Neural crest cell (in vitro differentiated cells): Measurements from ENCODE around the gene NIM1K. TPM values are rescaled to one million over a fixed set of nuclear protein-coding genes. Genes with fewer than 3 reads are reported as not detected.
"Not testable (repeated sequence)": the region's sequence is repeated elsewhere in the genome, so short reads cannot be mapped to it uniquely, and the experiment has no call there.

Experiments used
- DNase-seq: peaks from one replicate; pipeline ENCODE4 v3.0.0; 2021; ENCODE audit warnings: low read depth, mixed read lengths, low spot score
- H3K27ac Mint-ChIP-seq: one replicate; pipeline ENCODE4 v1.8.0; 2021; ENCODE audit warnings: mild to moderate bottlenecking, mixed read lengths; ENCODE audit not compliant: unreplicated experiment
- H3K27me3 Mint-ChIP-seq: 2 replicates; pipeline ENCODE4 v1.8.0; 2021; ENCODE audit warnings: low read depth, mild to moderate bottlenecking, mixed read lengths
- H3K36me3 Mint-ChIP-seq: 2 replicates; pipeline ENCODE4 v1.8.0; 2021; ENCODE audit warnings: low read depth, mild to moderate bottlenecking, mixed read lengths
- H3K4me1 Mint-ChIP-seq: 2 replicates; pipeline ENCODE4 v1.8.0; 2021; ENCODE audit warnings: mixed read lengths
- H3K4me3 Mint-ChIP-seq: one replicate; pipeline ENCODE4 v1.8.0; 2021; ENCODE audit warnings: mild to moderate bottlenecking, mixed read lengths
- H3K9me3 Mint-ChIP-seq: 2 replicates; pipeline ENCODE4 v1.8.0; 2021; ENCODE audit warnings: mixed read lengths
- total RNA-seq: library from RNA; stranded (reverse); gene quantifications from 2 replicates; pipeline ENCODE4 v1.2.1, GENCODE V29; 2021
- TF ChIP-seq, protein P1 (sequence below): fragments of 200-600 bp; sonication (generic); conservative IDR thresholded peaks from 2 replicates; pipeline ENCODE4 v1.5.0; 2021; ENCODE audit warnings: antibody characterized with exemption, mild to moderate bottlenecking

NIM1K gene
- total RNA-seq, 1 donor from 2014 or later = 0.30 TPM

DNA sequence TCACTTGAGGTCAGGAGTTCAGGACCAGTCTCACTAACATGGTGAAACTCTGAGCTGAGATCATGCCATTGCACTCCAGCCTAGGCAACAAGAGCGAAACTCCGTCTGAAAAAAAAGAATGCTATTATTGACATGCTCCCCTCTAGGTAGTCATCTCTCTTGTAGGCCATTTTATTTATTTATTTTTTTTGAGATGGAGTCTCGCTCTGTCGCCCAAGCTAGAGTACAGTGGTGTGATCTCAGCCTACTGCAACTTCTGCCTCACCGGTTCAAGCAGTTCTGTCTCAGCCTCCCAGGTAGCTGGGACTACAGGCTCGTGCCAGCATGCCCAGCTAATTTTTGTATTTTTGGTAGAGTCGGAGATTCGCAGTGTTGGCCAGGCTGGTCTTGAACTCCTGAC, 20.6 kb upstream of the NIM1K start:
- DNase-seq = no peak
- TF ChIP-seq, protein P1, sequence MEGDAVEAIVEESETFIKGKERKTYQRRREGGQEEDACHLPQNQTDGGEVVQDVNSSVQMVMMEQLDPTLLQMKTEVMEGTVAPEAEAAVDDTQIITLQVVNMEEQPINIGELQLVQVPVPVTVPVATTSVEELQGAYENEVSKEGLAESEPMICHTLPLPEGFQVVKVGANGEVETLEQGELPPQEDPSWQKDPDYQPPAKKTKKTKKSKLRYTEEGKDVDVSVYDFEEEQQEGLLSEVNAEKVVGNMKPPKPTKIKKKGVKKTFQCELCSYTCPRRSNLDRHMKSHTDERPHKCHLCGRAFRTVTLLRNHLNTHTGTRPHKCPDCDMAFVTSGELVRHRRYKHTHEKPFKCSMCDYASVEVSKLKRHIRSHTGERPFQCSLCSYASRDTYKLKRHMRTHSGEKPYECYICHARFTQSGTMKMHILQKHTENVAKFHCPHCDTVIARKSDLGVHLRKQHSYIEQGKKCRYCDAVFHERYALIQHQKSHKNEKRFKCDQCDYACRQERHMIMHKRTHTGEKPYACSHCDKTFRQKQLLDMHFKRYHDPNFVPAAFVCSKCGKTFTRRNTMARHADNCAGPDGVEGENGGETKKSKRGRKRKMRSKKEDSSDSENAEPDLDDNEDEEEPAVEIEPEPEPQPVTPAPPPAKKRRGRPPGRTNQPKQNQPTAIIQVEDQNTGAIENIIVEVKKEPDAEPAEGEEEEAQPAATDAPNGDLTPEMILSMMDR = no peak

DNA sequence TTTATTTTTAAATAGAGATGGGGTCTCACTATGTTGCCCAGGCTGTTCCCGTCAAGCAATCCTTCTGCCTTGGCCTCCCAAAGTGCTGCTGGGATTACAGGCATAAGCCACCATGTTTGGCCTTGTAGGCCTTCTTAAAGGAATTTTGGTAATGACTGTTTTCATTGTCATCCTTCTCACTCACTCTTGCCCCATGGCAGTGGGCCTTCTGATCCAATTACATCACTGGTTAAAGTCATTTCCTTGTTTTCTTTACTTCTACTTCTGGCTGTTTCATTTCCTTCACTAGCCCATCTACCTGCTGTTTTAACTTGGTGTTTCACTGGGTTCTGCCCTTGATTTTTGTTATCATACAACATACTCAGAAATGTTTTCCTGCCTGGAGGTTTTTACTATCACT, 20.1 kb upstream of the NIM1K start:
- Mint-ChIP-seq H3K27me3 (no peaks in the 10 kb centered on the region), H3K4me3 (no peak overlapping the region), H3K36me3 (peaks cover 23% of the 10 kb centered on the region), H3K27ac (no peak overlapping the region), H3K9me3 (no peaks in the 10 kb centered on the region), H3K4me1 (no peaks in the 10 kb centered on the region)
- TF ChIP-seq, protein P1 = no peak
- DNase-seq = no peak

More for the DNA sequence above, 20.6 kb upstream of the NIM1K start:
- H3K27me3 Mint-ChIP-seq = no peaks in the 10 kb centered on the region
- H3K9me3 Mint-ChIP-seq = no peaks in the 10 kb centered on the region
- H3K36me3 Mint-ChIP-seq = peaks cover 25% of the 10 kb centered on the region
- H3K4me1 Mint-ChIP-seq = no peaks in the 10 kb centered on the region
- H3K4me3 Mint-ChIP-seq = no peak overlapping the region
- H3K27ac Mint-ChIP-seq = no peak overlapping the region

DNA sequence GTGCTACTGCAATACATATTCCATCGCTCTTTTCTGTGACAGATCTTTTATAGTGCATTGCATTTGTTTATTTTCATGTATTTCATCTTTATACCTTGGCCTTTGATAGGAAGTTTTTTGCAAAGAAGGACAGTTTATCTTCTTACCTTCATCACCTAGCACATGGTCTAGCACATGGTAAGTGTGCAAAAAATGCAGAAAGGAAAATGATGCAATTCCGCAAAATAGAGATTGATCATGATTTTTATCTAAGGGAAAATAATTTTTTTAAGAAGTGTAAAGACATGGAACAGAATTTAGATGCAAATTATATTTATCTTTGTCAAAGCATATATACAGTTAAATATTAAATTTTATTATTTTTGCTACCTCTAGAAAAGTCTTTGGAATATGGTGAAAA, 19.2 kb upstream of the NIM1K start:
- no peak overlapping the region for H3K4me3 Mint-ChIP-seq
- H3K9me3 Mint-ChIP-seq = no peaks in the 10 kb centered on the region
- no peaks in the 10 kb centered on the region for H3K27me3 Mint-ChIP-seq
- no peak for DNase-seq
- TF ChIP-seq, protein P1 = no peak
- H3K4me1 Mint-ChIP-seq = no peaks in the 10 kb centered on the region
- no peak overlapping the region for H3K27ac Mint-ChIP-seq
- peaks cover 29% of the 10 kb centered on the region for H3K36me3 Mint-ChIP-seq

DNA sequence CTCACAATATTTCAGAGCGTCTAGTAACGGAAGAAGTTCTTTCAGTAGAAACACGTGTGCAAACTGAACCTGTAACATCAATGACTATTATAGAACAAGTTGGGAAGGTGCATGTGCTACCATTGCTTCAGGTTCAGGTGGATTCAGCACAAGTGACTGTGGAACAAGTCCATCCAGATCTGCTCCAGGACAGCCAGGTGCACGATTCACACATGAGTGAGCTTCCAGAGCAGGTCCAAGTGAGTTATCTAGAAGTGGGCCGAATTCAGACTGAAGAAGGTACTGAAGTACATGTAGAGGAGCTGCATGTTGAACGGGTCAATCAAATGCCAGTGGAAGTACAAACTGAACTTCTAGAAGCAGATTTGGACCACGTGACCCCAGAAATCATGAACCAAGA, 17.4 kb upstream of the NIM1K start:
- Mint-ChIP-seq H3K9me3 (no peaks in the 10 kb centered on the region), H3K27ac (no peak overlapping the region), H3K4me1 (no peaks in the 10 kb centered on the region), H3K36me3 (peaks cover 23% of the 10 kb centered on the region), H3K27me3 (no peaks in the 10 kb centered on the region), H3K4me3 (no peak overlapping the region)
- TF ChIP-seq, protein P1 = no peak
- no peak for DNase-seq

DNA sequence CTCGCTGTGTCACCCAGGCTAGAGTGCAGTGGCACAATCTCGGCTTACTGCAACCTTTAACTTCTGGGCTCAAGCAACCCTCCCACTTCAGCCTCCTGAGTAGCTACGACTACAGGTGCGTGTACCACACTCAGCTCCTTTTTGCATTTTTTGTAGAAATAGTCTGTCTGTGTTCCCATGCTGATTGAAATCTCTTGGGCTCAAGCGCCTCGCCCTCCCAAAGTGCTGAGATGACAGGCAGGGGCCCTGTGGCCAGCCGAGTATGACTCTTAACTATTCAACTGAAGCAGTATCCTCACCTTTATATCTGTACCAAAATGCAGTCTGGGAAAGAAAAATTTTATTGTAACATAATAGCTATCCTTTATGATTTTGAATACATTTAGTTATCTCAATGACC, 12.2 kb upstream of the NIM1K start:
- no peak for DNase-seq
- Mint-ChIP-seq H3K36me3 (peaks cover 11% of the 10 kb centered on the region), H3K4me1 (no peaks in the 10 kb centered on the region), H3K27me3 (no peaks in the 10 kb centered on the region), H3K9me3 (no peaks in the 10 kb centered on the region), H3K27ac (no peak overlapping the region), H3K4me3 (no peak overlapping the region)
- TF ChIP-seq, protein P1 = no peak

DNA sequence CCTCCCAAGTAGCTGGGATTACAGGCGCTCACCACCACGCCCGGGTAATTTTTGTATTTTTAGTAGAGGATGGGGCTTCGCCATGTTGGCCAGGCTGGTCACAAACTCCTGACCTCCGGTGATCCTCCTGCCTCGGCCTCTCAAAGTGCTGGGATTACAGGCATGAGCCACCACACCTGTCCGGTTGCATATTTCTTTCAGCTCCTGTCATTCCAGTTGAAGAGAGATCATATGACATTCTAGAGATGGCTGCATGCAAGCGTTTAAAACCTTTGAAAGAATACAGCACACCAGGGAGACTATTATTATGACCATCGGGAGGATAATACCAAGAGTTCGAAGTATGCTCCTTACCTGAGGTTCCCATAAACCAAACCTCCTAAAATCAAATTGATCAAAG, 9.6 kb upstream of the NIM1K start:
- TF ChIP-seq, protein P1 = no peak
- no peaks in the 10 kb centered on the region for H3K9me3 Mint-ChIP-seq
- no peak overlapping the region for H3K27ac Mint-ChIP-seq
- peaks cover 9% of the 10 kb centered on the region for H3K36me3 Mint-ChIP-seq
- H3K4me3 Mint-ChIP-seq = no peak overlapping the region
- H3K4me1 Mint-ChIP-seq = no peaks in the 10 kb centered on the region
- no peak for DNase-seq
- no peaks in the 10 kb centered on the region for H3K27me3 Mint-ChIP-seq

DNA sequence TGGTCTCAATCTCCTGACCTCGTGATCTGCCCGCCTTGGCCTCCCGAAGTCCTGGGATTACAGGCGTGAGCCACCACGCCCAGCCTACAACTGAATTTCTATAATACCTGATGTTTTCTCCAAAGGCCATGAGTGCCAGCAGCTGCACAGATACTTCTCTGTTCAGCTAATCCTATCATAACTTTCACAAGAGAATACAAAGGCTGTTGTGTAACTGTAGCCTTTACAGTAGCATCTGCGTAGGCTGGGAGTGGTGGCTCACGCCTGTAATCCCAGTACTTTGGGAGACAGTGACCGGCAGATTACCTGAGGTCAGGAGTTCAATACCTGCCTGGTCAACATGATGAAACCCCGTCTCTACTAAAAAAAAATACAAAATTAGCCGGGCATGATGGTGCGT, 8.9 kb upstream of the NIM1K start:
- H3K4me1 Mint-ChIP-seq, H3K4me3 Mint-ChIP-seq, H3K27ac Mint-ChIP-seq, H3K27me3 Mint-ChIP-seq, DNase-seq, H3K9me3 Mint-ChIP-seq, H3K36me3 Mint-ChIP-seq: not testable (repeated sequence)
